SU-DHL-6 (cell line): Measurements from ENCODE around the gene SHISA7.

ENCODE experiments used
- CTCF ChIP-seq: fragments of 200-600 bp; sonication (generic); IDR thresholded peaks from one replicate; pipeline ENCODE4 v1.5.1; 2017; ENCODE audit warnings: antibody characterized with exemption, mild to moderate bottlenecking, low read length, moderate library complexity; ENCODE audit not compliant: insufficient read depth, poor library complexity, severe bottlenecking
- EZH2phosphoT487 ChIP-seq: fragments of 200-600 bp; sonication (generic), shearing (Covaris generic); conservative IDR thresholded peaks from 2 replicates; pipeline ENCODE4 v1.6.1; 2018; ENCODE audit warnings: mild to moderate bottlenecking, antibody characterized with exemption, low read length, moderate library complexity, mixed read lengths

- no peak for TF ChIP-seq CTCF
- no peak for TF ChIP-seq EZH2phosphoT487
Measured at GRCh38 chr19:55462722-55463121, 19.6 kb upstream of the SHISA7 start.
